ENCODE measurements around the gene MAML2.

MAML2 gene

GRCh38 chr11:96284401-96284800 lies 58.6 kb downstream of the MAML2 start:
- Histone ChIP-seq H3K27me3 (ENCODE audit: control insufficient read depth, insufficient read depth, low read length) (no peaks in the 10 kb centered on the region), H3K9me3 (ENCODE audit: control insufficient read depth, low read length) (no peaks in the 10 kb centered on the region), H3K4me3 (ENCODE audit: low read length) (no peak overlapping the region), H3K4me1 (ENCODE audit: control insufficient read depth, insufficient read depth, low read length) (no peaks in the 10 kb centered on the region), H3K36me3 (ENCODE audit: control insufficient read depth, insufficient read depth, low read length) (no peaks in the 10 kb centered on the region), H3K9ac (ENCODE audit: low read length) (no peak overlapping the region)

DNA sequence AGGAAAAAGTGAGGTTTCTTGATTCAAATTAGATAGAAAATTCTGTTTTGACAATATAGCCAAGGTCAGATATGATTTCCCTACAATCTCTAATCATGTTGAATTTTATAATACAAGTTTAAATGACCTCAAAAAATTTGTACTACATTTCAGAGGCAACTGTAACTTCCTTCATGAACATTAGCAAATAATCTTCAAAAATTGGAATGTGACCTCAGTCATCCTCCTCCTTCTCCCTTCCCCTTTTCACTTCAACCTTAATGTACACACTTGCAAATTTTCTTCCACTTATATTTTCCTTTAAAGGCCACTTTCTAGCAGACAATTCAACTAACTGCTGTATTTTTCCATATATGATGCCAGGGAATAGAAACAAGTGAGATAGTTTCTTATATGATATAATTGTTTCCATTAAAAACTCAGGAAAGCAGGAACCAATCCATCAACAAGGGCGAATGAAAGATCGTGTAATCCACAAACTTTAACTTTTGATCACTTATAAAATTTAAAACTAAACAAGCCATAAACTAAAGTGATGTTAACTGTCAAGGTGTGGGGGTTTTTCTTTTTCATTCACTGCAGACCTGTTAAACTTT lies 60.3 kb downstream of the MAML2 start:
- H3K36me3 ChIP-seq (ENCODE audit: control insufficient read depth, insufficient read depth, low read length): no peaks in the 10 kb centered on the region
- H3K9me3 ChIP-seq (ENCODE audit: control insufficient read depth, low read length): no peaks in the 10 kb centered on the region
- no peaks in the 10 kb centered on the region for H3K4me1 ChIP-seq (ENCODE audit: control insufficient read depth, insufficient read depth, low read length)
- no peak overlapping the region for H3K4me3 ChIP-seq (ENCODE audit: low read length)
- H3K27me3 ChIP-seq (ENCODE audit: control insufficient read depth, insufficient read depth, low read length): no peaks in the 10 kb centered on the region
- H3K9ac ChIP-seq (ENCODE audit: low read length): no peak overlapping the region

DNA sequence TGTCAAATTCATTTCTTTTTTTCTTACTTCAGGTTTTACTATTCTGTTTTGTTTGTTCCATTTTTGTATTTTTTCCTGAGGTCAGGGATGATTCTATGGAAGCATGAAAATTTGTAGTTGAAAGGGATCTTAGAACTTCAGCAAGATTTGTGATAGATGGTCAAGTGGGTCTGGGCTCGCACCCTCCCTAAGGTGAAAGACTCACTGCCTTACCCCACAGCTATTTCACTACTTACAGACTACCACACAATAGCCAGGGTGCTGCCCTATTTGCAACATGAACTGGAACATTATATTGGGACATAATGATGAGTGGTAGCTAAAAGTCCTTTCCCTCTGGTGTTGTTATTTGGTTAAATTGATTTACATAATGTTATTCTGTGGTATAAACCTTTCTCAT lies 62.6 kb downstream of the MAML2 start:
- Histone ChIP-seq H3K9ac (ENCODE audit: low read length) (no peak overlapping the region), H3K4me3 (ENCODE audit: low read length) (no peak overlapping the region), H3K36me3 (ENCODE audit: control insufficient read depth, insufficient read depth, low read length) (no peaks in the 10 kb centered on the region), H3K9me3 (ENCODE audit: control insufficient read depth, low read length) (no peaks in the 10 kb centered on the region), H3K4me1 (ENCODE audit: control insufficient read depth, insufficient read depth, low read length) (no peaks in the 10 kb centered on the region), H3K27me3 (ENCODE audit: control insufficient read depth, insufficient read depth, low read length) (no peaks in the 10 kb centered on the region)

- H3K9ac ChIP-seq (ENCODE audit: low read length): no peak overlapping the region
- H3K27me3 ChIP-seq (ENCODE audit: control insufficient read depth, insufficient read depth, low read length): no peaks in the 10 kb centered on the region
- no peaks in the 10 kb centered on the region for H3K4me1 ChIP-seq (ENCODE audit: control insufficient read depth, insufficient read depth, low read length)
- H3K9me3 ChIP-seq (ENCODE audit: control insufficient read depth, low read length): no peaks in the 10 kb centered on the region
- H3K36me3 ChIP-seq (ENCODE audit: control insufficient read depth, insufficient read depth, low read length): no peaks in the 10 kb centered on the region
- no peak overlapping the region for H3K4me3 ChIP-seq (ENCODE audit: low read length)
These were observed 63.1 kb downstream of the MAML2 start for GRCh38 chr11:96279896-96280290.

DNA sequence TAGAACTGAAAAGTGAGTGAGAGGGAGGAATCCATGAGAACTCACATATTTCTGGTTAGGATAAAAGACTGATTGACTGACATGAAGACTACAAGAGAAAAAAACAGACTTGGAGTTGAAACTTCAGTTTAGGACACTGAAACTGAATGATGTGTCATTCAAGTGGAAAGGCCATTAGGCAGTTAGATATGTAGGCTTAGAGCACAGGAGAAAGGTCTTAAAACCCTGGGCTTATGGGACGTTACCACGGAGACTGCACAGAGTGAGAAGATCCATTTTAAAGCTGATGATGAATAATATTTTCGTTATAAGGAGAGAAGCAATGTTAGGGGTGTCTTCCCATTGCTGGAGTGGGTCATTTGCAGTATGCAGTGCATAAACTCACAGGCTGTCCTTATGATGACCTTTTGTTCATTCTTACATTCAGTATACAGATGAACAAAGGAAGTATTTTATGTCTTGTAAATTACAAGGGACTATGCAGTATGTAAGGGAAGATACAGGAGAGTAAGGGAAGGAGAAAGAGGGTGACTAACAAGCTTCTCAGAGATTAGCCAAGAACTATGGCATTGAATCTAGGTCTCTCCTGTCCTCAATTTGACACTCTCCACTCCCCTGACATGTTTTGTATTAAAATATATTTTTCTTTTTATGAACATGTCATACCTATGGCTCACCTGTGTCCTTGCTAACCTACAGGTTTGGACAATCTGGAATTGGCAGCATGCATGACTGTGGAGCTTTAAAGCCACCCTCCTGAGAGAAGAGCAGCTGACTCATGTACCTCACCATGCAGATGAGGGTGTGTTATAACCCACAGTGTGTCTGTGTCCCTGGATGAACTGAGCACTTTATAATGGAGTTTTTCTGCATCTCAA lies 63.7 kb downstream of the MAML2 start:
- Histone ChIP-seq H3K9ac (ENCODE audit: low read length) (no peak overlapping the region), H3K4me1 (ENCODE audit: control insufficient read depth, insufficient read depth, low read length) (no peaks in the 10 kb centered on the region), H3K27me3 (ENCODE audit: control insufficient read depth, insufficient read depth, low read length) (no peaks in the 10 kb centered on the region), H3K36me3 (ENCODE audit: control insufficient read depth, insufficient read depth, low read length) (no peaks in the 10 kb centered on the region), H3K4me3 (ENCODE audit: low read length) (no peak overlapping the region), H3K9me3 (ENCODE audit: control insufficient read depth, low read length) (no peaks in the 10 kb centered on the region)

- Histone ChIP-seq H3K36me3 (ENCODE audit: control insufficient read depth, insufficient read depth, low read length) (no peaks in the 10 kb centered on the region), H3K9me3 (ENCODE audit: control insufficient read depth, low read length) (no peaks in the 10 kb centered on the region), H3K9ac (ENCODE audit: low read length) (no peak overlapping the region)
These were observed 64.7 kb downstream of the MAML2 start for GRCh38 chr11:96278039-96278897.

DNA sequence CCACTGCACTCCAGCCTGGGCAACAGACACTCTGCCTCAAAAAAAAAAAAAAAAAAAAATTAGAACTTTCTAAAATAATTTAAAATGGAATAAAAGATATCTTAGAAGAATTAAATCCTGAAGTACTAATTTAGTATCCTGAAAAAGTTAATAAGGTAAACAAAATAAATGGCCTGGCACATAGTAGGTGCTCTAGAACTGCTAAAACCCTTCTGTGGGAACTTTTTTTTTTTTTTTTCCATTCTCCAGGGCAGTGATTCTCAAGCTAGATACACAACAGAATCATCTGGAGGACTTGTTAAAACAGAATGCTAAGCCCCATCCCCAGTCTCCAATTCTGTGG lies 65.3 kb downstream of the MAML2 start:
- Histone ChIP-seq H3K9ac (ENCODE audit: low read length) (no peak overlapping the region), H3K4me3 (ENCODE audit: low read length) (no peak overlapping the region), H3K27me3 (ENCODE audit: control insufficient read depth, insufficient read depth, low read length) (no peaks in the 10 kb centered on the region), H3K4me1 (ENCODE audit: control insufficient read depth, insufficient read depth, low read length) (peaks cover 3% of the 10 kb centered on the region), H3K9me3 (ENCODE audit: control insufficient read depth, low read length) (no peaks in the 10 kb centered on the region), H3K36me3 (ENCODE audit: control insufficient read depth, insufficient read depth, low read length) (no peaks in the 10 kb centered on the region)

More at GRCh38 chr11:96278039-96278897, 64.7 kb downstream of the MAML2 start:
- H3K4me3 ChIP-seq (ENCODE audit: low read length): no peak overlapping the region
- no peaks in the 10 kb centered on the region for H3K27me3 ChIP-seq (ENCODE audit: control insufficient read depth, insufficient read depth, low read length)
- H3K4me1 ChIP-seq (ENCODE audit: control insufficient read depth, insufficient read depth, low read length): no peaks in the 10 kb centered on the region

GRCh38 chr11:96276836-96277235 lies 66.2 kb downstream of the MAML2 start:
- Histone ChIP-seq H3K4me3 (ENCODE audit: low read length) (no peak overlapping the region), H3K9ac (ENCODE audit: low read length) (no peak overlapping the region), H3K27me3 (ENCODE audit: control insufficient read depth, insufficient read depth, low read length) (no peaks in the 10 kb centered on the region), H3K9me3 (ENCODE audit: control insufficient read depth, low read length) (no peaks in the 10 kb centered on the region), H3K4me1 (ENCODE audit: control insufficient read depth, insufficient read depth, low read length) (peaks cover 6% of the 10 kb centered on the region), H3K36me3 (ENCODE audit: control insufficient read depth, insufficient read depth, low read length) (no peaks in the 10 kb centered on the region)

DNA sequence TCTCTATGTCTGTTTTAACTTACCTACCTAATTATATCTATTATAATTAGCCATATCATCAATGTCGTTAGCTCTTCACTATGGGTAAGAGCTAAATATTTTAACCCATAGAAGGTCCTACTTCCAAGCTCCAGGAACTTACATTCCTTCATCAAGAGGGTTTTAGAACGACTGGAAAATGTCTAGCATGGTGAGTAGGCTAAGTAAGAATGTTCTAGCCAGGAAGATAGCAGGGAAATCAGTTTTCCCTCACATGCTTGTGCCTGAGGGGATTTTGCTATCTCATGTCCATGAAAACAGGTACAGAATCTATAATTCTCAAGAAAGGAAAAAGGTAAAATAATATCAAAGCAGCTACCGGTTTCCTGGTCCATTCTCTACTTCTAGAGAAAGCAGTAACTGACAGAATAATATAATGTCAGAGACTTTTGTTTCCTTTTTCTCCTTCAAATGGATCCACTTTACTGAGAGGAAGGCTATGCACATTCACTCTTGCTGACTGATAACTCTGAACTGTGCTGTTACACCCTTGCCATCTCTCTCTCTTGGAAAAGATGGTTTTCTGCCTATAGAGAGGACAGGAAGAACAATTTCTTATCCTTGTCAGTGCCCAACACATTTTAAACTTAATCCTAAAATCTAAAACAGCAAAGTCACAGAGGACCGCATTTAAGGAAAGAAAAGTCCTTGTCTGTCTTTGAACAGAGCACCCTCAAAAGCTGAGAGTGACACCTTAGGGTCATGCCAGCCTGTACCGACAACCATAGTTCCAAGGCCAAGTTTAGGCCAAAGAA lies 67.0 kb downstream of the MAML2 start:
- H3K9me3 ChIP-seq (ENCODE audit: control insufficient read depth, low read length): no peaks in the 10 kb centered on the region
- H3K4me3 ChIP-seq (ENCODE audit: low read length): no peak overlapping the region
- H3K36me3 ChIP-seq (ENCODE audit: control insufficient read depth, insufficient read depth, low read length): no peaks in the 10 kb centered on the region
- H3K4me1 ChIP-seq (ENCODE audit: control insufficient read depth, insufficient read depth, low read length): peaks cover 6% of the 10 kb centered on the region
- no peak overlapping the region for H3K9ac ChIP-seq (ENCODE audit: low read length)
- no peaks in the 10 kb centered on the region for H3K27me3 ChIP-seq (ENCODE audit: control insufficient read depth, insufficient read depth, low read length)

- no peaks in the 10 kb centered on the region for H3K36me3 ChIP-seq (ENCODE audit: control insufficient read depth, insufficient read depth, low read length)
- H3K4me1 ChIP-seq (ENCODE audit: control insufficient read depth, insufficient read depth, low read length): peaks cover 6% of the 10 kb centered on the region
- H3K9me3 ChIP-seq (ENCODE audit: control insufficient read depth, low read length): no peaks in the 10 kb centered on the region
- no peak overlapping the region for H3K4me3 ChIP-seq (ENCODE audit: low read length)
- no peaks in the 10 kb centered on the region for H3K27me3 ChIP-seq (ENCODE audit: control insufficient read depth, insufficient read depth, low read length)
- no peak overlapping the region for H3K9ac ChIP-seq (ENCODE audit: low read length)
These were observed 69.5 kb downstream of the MAML2 start for GRCh38 chr11:96273507-96273906.

GRCh38 chr11:96272529-96273222 lies 70.3 kb downstream of the MAML2 start:
- Histone ChIP-seq H3K4me1 (ENCODE audit: control insufficient read depth, insufficient read depth, low read length) (peaks cover 6% of the 10 kb centered on the region), H3K27me3 (ENCODE audit: control insufficient read depth, insufficient read depth, low read length) (no peaks in the 10 kb centered on the region), H3K36me3 (ENCODE audit: control insufficient read depth, insufficient read depth, low read length) (no peaks in the 10 kb centered on the region), H3K4me3 (ENCODE audit: low read length) (no peak overlapping the region), H3K9ac (ENCODE audit: low read length) (no peak overlapping the region), H3K9me3 (ENCODE audit: control insufficient read depth, low read length) (no peaks in the 10 kb centered on the region)
